Activated CD8-positive, alpha-beta T cell treated with anti-CD3 and anti-CD28 coated beads, Interleukin-2, amount 10 ng/mL, durations not matched to agents 7 days and 5 days (primary cell): ENCODE data around the gene CAPRIN2. TPM values are rescaled to one million over a fixed set of nuclear protein-coding genes. Genes with fewer than 3 reads are reported as not detected.

Experiments used
- ATAC-seq: fragments of 150-1000 bp; cut with Tn5 transposase; one replicate; pipeline ENCODE4 v1.10.0; 2021; ENCODE audit warnings: moderate library complexity
- CTCF ChIA-PET: fragments of 350-600 bp; sonication (Branson Sonifier 250); formaldehyde crosslinking; loops from one replicate; lab custom pipeline; 2021; ENCODE audit warnings: antibody characterized with exemption; lab: Charles Lee
- POLR2A ChIA-PET: fragments of 350-600 bp; sonication (Branson Sonifier 250); formaldehyde crosslinking; loops from one replicate; lab custom pipeline; 2021; ENCODE audit warnings: antibody characterized with exemption; lab: Charles Lee
- DNase-seq: peaks from one replicate; pipeline ENCODE4 v3.0.0-alpha.2; 2020
- H3K27ac Mint-ChIP-seq: one replicate; pipeline ENCODE4 v1.8.0; 2021; ENCODE audit warnings: mild to moderate bottlenecking, mixed read lengths
- H3K27me3 Mint-ChIP-seq: one replicate; pipeline ENCODE4 v1.8.0; 2021; ENCODE audit warnings: low read depth, mixed read lengths
- H3K36me3 Mint-ChIP-seq: one replicate; pipeline ENCODE4 v1.8.0; 2021; ENCODE audit warnings: low read depth, mixed read lengths
- H3K4me1 Mint-ChIP-seq: one replicate; pipeline ENCODE4 v1.8.0; 2021; ENCODE audit warnings: low read depth, mixed read lengths
- H3K4me3 Mint-ChIP-seq: one replicate; pipeline ENCODE4 v1.8.0; 2021; ENCODE audit warnings: mild to moderate bottlenecking, mixed read lengths
- H3K9me3 Mint-ChIP-seq: one replicate; pipeline ENCODE4 v1.8.0; 2022; ENCODE audit warnings: mixed read lengths; ENCODE audit not compliant: insufficient read depth
- total RNA-seq, 2 experiments: library from RNA; stranded (reverse); gene quantifications; one replicate each; pipeline ENCODE4 v1.2.3, GENCODE V29; 2021

Gene CAPRIN2
- total RNA-seq, 2 experiments from 2014 or later: 8.9 to 10.7 TPM

- no peaks in the 10 kb centered on the region for H3K36me3 Mint-ChIP-seq
- no peak overlapping the region for H3K27ac Mint-ChIP-seq
- ChIA-PET CTCF (interaction anchor here (1.0 to 1.3 kb wide), 3 partner anchors 11 to 97 kb away, joined by 3 read pairs; partner anchors contain the start of gene IPO8), POLR2A (no interaction called here)
- ATAC-seq (no peak), DNase-seq (no peak)
- peaks cover 26% of the 10 kb centered on the region for H3K4me1 Mint-ChIP-seq
- H3K9me3 Mint-ChIP-seq: no peaks in the 10 kb centered on the region
- no peak overlapping the region for H3K4me3 Mint-ChIP-seq
- H3K27me3 Mint-ChIP-seq: peaks cover 32% of the 10 kb centered on the region
Observed at GRCh38 chr12:30792085-30792484, 37.3 kb upstream of the CAPRIN2 start.

- no peak for DNase-seq
- Mint-ChIP-seq H3K27ac (no peak overlapping the region), H3K27me3 (peaks cover 40% of the 10 kb centered on the region), H3K36me3 (no peaks in the 10 kb centered on the region), H3K9me3 (no peaks in the 10 kb centered on the region), H3K4me1 (peaks cover 6% of the 10 kb centered on the region), H3K4me3 (no peak overlapping the region)
- ChIA-PET CTCF (no interaction called here), POLR2A (no interaction called here)
- ATAC-seq: no peak
Observed at GRCh38 chr12:30788754-30789153, 34.0 kb upstream of the CAPRIN2 start.

- POLR2A ChIA-PET: interaction anchor here (1.1 kb wide), 1 partner anchor 10 kb away, joined by 4 read pairs; no protein-coding TSS in a partner anchor
- Mint-ChIP-seq H3K27me3 (peaks cover 30% of the 10 kb centered on the region), H3K36me3 (no peaks in the 10 kb centered on the region)
Observed at GRCh38 chr12:30785630-30786029, 30.9 kb upstream of the CAPRIN2 start.

GRCh38 chr12:30784508-30784907 is 29.8 kb upstream of the CAPRIN2 start:
- DNase-seq (no peak), ATAC-seq (no peak)
- Mint-ChIP-seq H3K27me3 (peaks cover 30% of the 10 kb centered on the region), H3K9me3 (no peaks in the 10 kb centered on the region), H3K36me3 (no peaks in the 10 kb centered on the region), H3K4me1 (no peaks in the 10 kb centered on the region), H3K27ac (no peak overlapping the region), H3K4me3 (no peak overlapping the region)
- ChIA-PET CTCF (no interaction called here), POLR2A (no interaction called here)

More at GRCh38 chr12:30785630-30786029, 30.9 kb upstream of the CAPRIN2 start:
- Mint-ChIP-seq H3K27ac (no peak overlapping the region), H3K4me3 (no peak overlapping the region), H3K4me1 (no peaks in the 10 kb centered on the region), H3K9me3 (no peaks in the 10 kb centered on the region)
- CTCF ChIA-PET: no interaction called here
- ATAC-seq: no peak
- DNase-seq: no peak

- POLR2A ChIA-PET: no interaction called here
- Mint-ChIP-seq H3K27me3 (peaks cover 28% of the 10 kb centered on the region), H3K36me3 (no peaks in the 10 kb centered on the region), H3K4me3 (no peak overlapping the region), H3K27ac (no peak overlapping the region), H3K9me3 (no peaks in the 10 kb centered on the region), H3K4me1 (no peaks in the 10 kb centered on the region)
- CTCF ChIA-PET: no interaction called here
- DNase-seq: no peak
- no peak for ATAC-seq
Observed at GRCh38 chr12:30783946-30784345, 29.2 kb upstream of the CAPRIN2 start.

- no peaks in the 10 kb centered on the region for H3K9me3 Mint-ChIP-seq
- ATAC-seq: no peak
- POLR2A ChIA-PET: no interaction called here
- H3K27ac Mint-ChIP-seq: no peak overlapping the region
- peaks cover 25% of the 10 kb centered on the region for H3K27me3 Mint-ChIP-seq
- H3K4me1 Mint-ChIP-seq: no peaks in the 10 kb centered on the region
- CTCF ChIA-PET: no interaction called here
- H3K4me3 Mint-ChIP-seq: no peak overlapping the region
- no peak for DNase-seq
- no peaks in the 10 kb centered on the region for H3K36me3 Mint-ChIP-seq
Observed at GRCh38 chr12:30782316-30783173, 27.8 kb upstream of the CAPRIN2 start.

- CTCF ChIA-PET: no interaction called here
- Mint-ChIP-seq H3K4me3 (no peak overlapping the region), H3K27ac (no peak overlapping the region), H3K27me3 (peaks cover 13% of the 10 kb centered on the region), H3K4me1 (no peaks in the 10 kb centered on the region), H3K36me3 (no peaks in the 10 kb centered on the region), H3K9me3 (peaks cover 4% of the 10 kb centered on the region)
- no peak for DNase-seq
- POLR2A ChIA-PET: no interaction called here
- no peak for ATAC-seq
Observed at GRCh38 chr12:30779578-30779977, 24.8 kb upstream of the CAPRIN2 start.

- POLR2A ChIA-PET: no interaction called here
- Mint-ChIP-seq H3K9me3 (peaks cover 4% of the 10 kb centered on the region), H3K4me1 (no peaks in the 10 kb centered on the region), H3K27me3 (peaks cover 9% of the 10 kb centered on the region), H3K4me3 (no peak overlapping the region), H3K36me3 (no peaks in the 10 kb centered on the region), H3K27ac (no peak overlapping the region)
- DNase-seq: no peak
- no peak for ATAC-seq
- CTCF ChIA-PET: no interaction called here
Observed at GRCh38 chr12:30779178-30779577, 24.4 kb upstream of the CAPRIN2 start.

GRCh38 chr12:30774599-30774998 is 19.8 kb upstream of the CAPRIN2 start:
- no peaks in the 10 kb centered on the region for H3K36me3 Mint-ChIP-seq
- no peaks in the 10 kb centered on the region for H3K4me1 Mint-ChIP-seq
- no peak overlapping the region for H3K27ac Mint-ChIP-seq
- CTCF ChIA-PET: no interaction called here
- H3K4me3 Mint-ChIP-seq: no peak overlapping the region
- DNase-seq (no peak), ATAC-seq (no peak)
- peaks cover 15% of the 10 kb centered on the region for H3K27me3 Mint-ChIP-seq
- peaks cover 4% of the 10 kb centered on the region for H3K9me3 Mint-ChIP-seq
- POLR2A ChIA-PET: no interaction called here

- ChIA-PET POLR2A (no interaction called here), CTCF (no interaction called here)
- Mint-ChIP-seq H3K4me1 (no peaks in the 10 kb centered on the region), H3K27me3 (peaks cover 20% of the 10 kb centered on the region), H3K4me3 (no peak overlapping the region), H3K9me3 (no peaks in the 10 kb centered on the region), H3K36me3 (no peaks in the 10 kb centered on the region), H3K27ac (no peak overlapping the region)
- no peak for ATAC-seq
- no peak for DNase-seq
Observed at GRCh38 chr12:30769802-30770201, 15.1 kb upstream of the CAPRIN2 start.

- ATAC-seq (no peak), DNase-seq (no peak)
- Mint-ChIP-seq H3K27me3 (peaks cover 25% of the 10 kb centered on the region), H3K36me3 (no peaks in the 10 kb centered on the region), H3K9me3 (no peaks in the 10 kb centered on the region), H3K27ac (no peak overlapping the region), H3K4me1 (no peaks in the 10 kb centered on the region), H3K4me3 (no peak overlapping the region)
- ChIA-PET CTCF (no interaction called here), POLR2A (no interaction called here)
Observed at GRCh38 chr12:30764251-30764650, 9.5 kb upstream of the CAPRIN2 start.

GRCh38 chr12:30763053-30763452 is 8.3 kb upstream of the CAPRIN2 start:
- Mint-ChIP-seq H3K27me3 (peaks cover 21% of the 10 kb centered on the region), H3K4me1 (no peaks in the 10 kb centered on the region), H3K9me3 (no peaks in the 10 kb centered on the region), H3K27ac (no peak overlapping the region), H3K36me3 (no peaks in the 10 kb centered on the region), H3K4me3 (no peak overlapping the region)
- CTCF ChIA-PET: no interaction called here
- DNase-seq: no peak
- POLR2A ChIA-PET: no interaction called here
- ATAC-seq: no peak
